MCF 10A (cell line): ENCODE data around the gene ZNF445. TPM values are rescaled to one million over a fixed set of nuclear protein-coding genes. Genes with fewer than 3 reads are reported as not detected.
"Not testable (repeated sequence)": the region's sequence is repeated elsewhere in the genome, so short reads cannot be mapped to it uniquely, and the experiment has no call there.

ENCODE experiments used
- BruUV-seq: library from RNA; stranded (reverse); fragments of 400-500 nt; replicated peaks from 2 replicates; lab custom pipeline; 2021; lab: Mats Ljungman, UMichigan
- CTCF ChIA-PET: fragments of 300-600 bp; sonication (Branson Sonifier 250); formaldehyde crosslinking; extraction: SDS; loops from one replicate; lab custom pipeline; 2021; ENCODE audit warnings: antibody characterized with exemption, inconsistent platforms; lab: Yijun Ruan, JAX
- POLR2A ChIA-PET: fragments of 300-600, 350-650 bp; sonication (Branson Sonifier 250); formaldehyde crosslinking; extraction: SDS; loops from one replicate; lab custom pipeline; 2020; ENCODE audit warnings: antibody characterized with exemption, inconsistent platforms; lab: Yijun Ruan, JAX
- DNase-seq: peaks from one replicate; pipeline ENCODE4 v3.0.0-alpha.2; 2018; ENCODE audit not compliant: unreplicated experiment
- H3K27ac Mint-ChIP-seq: one replicate; pipeline ENCODE4 v1.8.0; 2022; ENCODE audit warnings: mild to moderate bottlenecking, low read depth, mixed read lengths; ENCODE audit not compliant: unreplicated experiment
- H3K27me3 Mint-ChIP-seq: one replicate; pipeline ENCODE4 v1.8.0; 2022; ENCODE audit warnings: mixed read lengths; ENCODE audit not compliant: insufficient read depth, unreplicated experiment
- H3K36me3 Mint-ChIP-seq: one replicate; pipeline ENCODE4 v1.8.0; 2022; ENCODE audit warnings: mild to moderate bottlenecking, moderate library complexity, mixed read lengths; ENCODE audit not compliant: insufficient read depth, unreplicated experiment
- H3K4me1 Mint-ChIP-seq: one replicate; pipeline ENCODE4 v1.8.0; 2022; ENCODE audit warnings: mixed read lengths; ENCODE audit not compliant: insufficient read depth, unreplicated experiment
- H3K4me3 Mint-ChIP-seq: one replicate; pipeline ENCODE4 v1.8.0; 2022; ENCODE audit warnings: mild to moderate bottlenecking, moderate library complexity, mixed read lengths; ENCODE audit not compliant: unreplicated experiment
- H3K9me3 Mint-ChIP-seq: one replicate; pipeline ENCODE4 v1.8.0; 2022; ENCODE audit warnings: mixed read lengths; ENCODE audit not compliant: unreplicated experiment
- CTCF ChIP-seq: fragments of 200-600 bp; IDR thresholded peaks from one replicate; pipeline ENCODE4 v1.8.0; 2022; ENCODE audit warnings: antibody characterized with exemption, mild to moderate bottlenecking; ENCODE audit not compliant: unreplicated experiment
- intact Hi-C: fragments of 100-400 bp; cut with micrococcal nuclease; formaldehyde crosslinking; loops from 2 replicates; pipeline ENCODE4 v1.14.1; 2022
- total RNA-seq: library from RNA; stranded (reverse); gene quantifications from 2 replicates; pipeline ENCODE4 v1.2.3, GENCODE V29; 2022

ZNF445 gene
- total RNA-seq, 1 experiment from 2014 or later = 11.0 TPM

- Mint-ChIP-seq H3K27me3 (no peaks in the 10 kb centered on the region), H3K9me3 (no peaks in the 10 kb centered on the region), H3K4me3 (no peak overlapping the region), H3K4me1 (no peaks in the 10 kb centered on the region), H3K36me3 (no peaks in the 10 kb centered on the region), H3K27ac (no peak overlapping the region)
- ChIA-PET POLR2A (no interaction called here), CTCF (interaction anchor here (0.6 to 0.7 kb wide), 2 partner anchors 71 to 1106 kb away, joined by 3 read pairs; no protein-coding TSS in a partner anchor)
- TF ChIP-seq CTCF = peak; percentile 21
- DNase-seq = no peak
- intact Hi-C loops = no loop called here
- no TSS peak for BruUV-seq
Measured at GRCh38 chr3:44418549-44418948, 58.9 kb downstream of the ZNF445 start.

GRCh38 chr3:44418118-44418517, 59.4 kb downstream of the ZNF445 start:
- BruUV-seq, H3K4me1 Mint-ChIP-seq, intact Hi-C loops, H3K27ac Mint-ChIP-seq, H3K9me3 Mint-ChIP-seq, DNase-seq, H3K4me3 Mint-ChIP-seq, H3K36me3 Mint-ChIP-seq, H3K27me3 Mint-ChIP-seq, POLR2A ChIA-PET: not testable (repeated sequence)
- CTCF ChIA-PET = interaction anchor here (0.6 kb wide), 1 partner anchor 1107 kb away, joined by 3 read pairs; no protein-coding TSS in a partner anchor

- POLR2A ChIA-PET = interaction anchor here (0.6 kb wide), 1 partner anchor 384 kb away, joined by 3 read pairs; no protein-coding TSS in a partner anchor
- Mint-ChIP-seq H3K4me3 (no peak overlapping the region), H3K4me1 (no peaks in the 10 kb centered on the region), H3K27ac (no peak overlapping the region), H3K36me3 (peaks cover 4% of the 10 kb centered on the region), H3K27me3 (no peaks in the 10 kb centered on the region), H3K9me3 (no peaks in the 10 kb centered on the region)
- CTCF ChIA-PET = no interaction called here
- no TSS peak for BruUV-seq
- intact Hi-C loops = no loop called here
- DNase-seq = no peak
- no peak for TF ChIP-seq CTCF
Measured at GRCh38 chr3:44416031-44417030, 61.1 kb downstream of the ZNF445 start.

GRCh38 chr3:44415421-44415820, 62.0 kb downstream of the ZNF445 start:
- no peak for DNase-seq

More at GRCh38 chr3:44415421-44415820, 62.0 kb downstream of the ZNF445 start:
- no peak for TF ChIP-seq CTCF
- POLR2A ChIA-PET = no interaction called here
- Mint-ChIP-seq H3K4me1 (no peaks in the 10 kb centered on the region), H3K36me3 (peaks cover 4% of the 10 kb centered on the region), H3K9me3 (no peaks in the 10 kb centered on the region), H3K4me3 (no peak overlapping the region), H3K27ac (no peak overlapping the region), H3K27me3 (no peaks in the 10 kb centered on the region)
- CTCF ChIA-PET = no interaction called here
- no TSS peak for BruUV-seq
- intact Hi-C loops = no loop called here
